VCaP (cell line): ENCODE data around the gene FAM170B.

Source experiments
- H3K27ac ChIP-seq: fragments of 450-650 bp; 2 replicates; pipeline ENCODE4 v1.5.1; 2017
- TF ChIP-seq, protein P1 (sequence below): fragments of 450-650 bp; conservative IDR thresholded peaks from 2 replicates; pipeline ENCODE4 v1.5.1; 2017; ENCODE audit warnings: mild to moderate bottlenecking, moderate library complexity

The FAM170B gene

DNA sequence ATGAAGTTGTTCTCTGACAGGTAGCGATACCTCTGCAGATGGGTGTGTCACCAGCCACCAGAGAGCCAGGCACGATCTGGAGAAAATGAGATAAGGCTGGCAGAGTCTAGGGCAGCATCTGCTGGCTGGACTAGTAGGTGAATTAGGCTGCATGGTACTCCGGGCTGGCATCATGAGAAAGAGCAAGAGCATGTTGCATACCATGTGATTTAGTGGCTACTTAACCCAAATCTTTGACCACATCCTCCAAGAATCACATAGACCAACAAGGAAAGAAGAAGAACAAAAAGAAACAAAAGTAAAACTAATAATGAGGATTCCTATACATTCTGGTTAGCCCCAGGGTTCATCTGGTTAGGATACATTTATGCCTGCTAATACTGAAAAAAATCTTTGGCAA, 23.4 kb upstream of the FAM170B start:
- H3K27ac ChIP-seq: no peak overlapping the region
- TF ChIP-seq, protein P1, sequence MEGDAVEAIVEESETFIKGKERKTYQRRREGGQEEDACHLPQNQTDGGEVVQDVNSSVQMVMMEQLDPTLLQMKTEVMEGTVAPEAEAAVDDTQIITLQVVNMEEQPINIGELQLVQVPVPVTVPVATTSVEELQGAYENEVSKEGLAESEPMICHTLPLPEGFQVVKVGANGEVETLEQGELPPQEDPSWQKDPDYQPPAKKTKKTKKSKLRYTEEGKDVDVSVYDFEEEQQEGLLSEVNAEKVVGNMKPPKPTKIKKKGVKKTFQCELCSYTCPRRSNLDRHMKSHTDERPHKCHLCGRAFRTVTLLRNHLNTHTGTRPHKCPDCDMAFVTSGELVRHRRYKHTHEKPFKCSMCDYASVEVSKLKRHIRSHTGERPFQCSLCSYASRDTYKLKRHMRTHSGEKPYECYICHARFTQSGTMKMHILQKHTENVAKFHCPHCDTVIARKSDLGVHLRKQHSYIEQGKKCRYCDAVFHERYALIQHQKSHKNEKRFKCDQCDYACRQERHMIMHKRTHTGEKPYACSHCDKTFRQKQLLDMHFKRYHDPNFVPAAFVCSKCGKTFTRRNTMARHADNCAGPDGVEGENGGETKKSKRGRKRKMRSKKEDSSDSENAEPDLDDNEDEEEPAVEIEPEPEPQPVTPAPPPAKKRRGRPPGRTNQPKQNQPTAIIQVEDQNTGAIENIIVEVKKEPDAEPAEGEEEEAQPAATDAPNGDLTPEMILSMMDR: no peak

DNA sequence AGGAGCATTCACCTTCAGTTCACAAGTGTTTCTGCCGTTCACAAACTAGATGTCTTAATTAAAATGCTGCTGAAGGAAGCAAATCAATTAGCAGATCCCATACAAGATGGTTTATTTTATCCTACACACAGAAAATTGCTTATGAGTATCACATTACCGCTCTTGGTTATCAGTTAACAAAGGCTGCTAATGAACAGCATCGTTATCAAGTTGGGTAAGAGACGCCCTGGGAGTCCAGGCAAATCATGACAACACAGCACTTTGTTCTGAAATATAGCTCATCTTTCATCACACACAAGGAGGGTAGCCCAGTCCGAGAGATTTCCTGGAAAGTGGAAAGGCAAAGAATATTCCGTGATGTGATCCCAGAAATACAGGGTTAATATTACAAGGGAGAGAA, 20.8 kb upstream of the FAM170B start:
- no peak overlapping the region for H3K27ac ChIP-seq

DNA sequence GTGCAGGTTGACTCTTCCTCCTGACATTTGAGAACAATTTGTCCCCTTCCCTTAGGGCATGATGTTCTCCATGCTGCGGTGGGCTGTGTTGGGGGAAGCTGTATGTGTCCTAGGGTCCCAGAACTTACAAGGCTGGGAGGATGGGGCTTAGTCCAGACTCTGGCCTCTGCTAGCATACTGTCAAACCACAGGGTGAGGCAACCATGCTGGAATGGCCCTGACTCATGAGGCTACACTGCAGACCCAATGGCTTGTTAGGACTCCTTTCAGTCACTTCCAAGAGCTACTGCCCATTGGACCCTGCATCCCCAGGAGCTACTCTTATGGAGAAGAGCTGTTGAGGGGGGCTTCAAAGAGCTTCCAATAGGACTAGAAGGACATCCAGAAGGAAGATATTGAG, 20.1 kb upstream of the FAM170B start:
- TF ChIP-seq, protein P1: no peak
- H3K27ac ChIP-seq: no peak overlapping the region

More for the DNA sequence above, 20.8 kb upstream of the FAM170B start:
- TF ChIP-seq, protein P1: no peak

DNA sequence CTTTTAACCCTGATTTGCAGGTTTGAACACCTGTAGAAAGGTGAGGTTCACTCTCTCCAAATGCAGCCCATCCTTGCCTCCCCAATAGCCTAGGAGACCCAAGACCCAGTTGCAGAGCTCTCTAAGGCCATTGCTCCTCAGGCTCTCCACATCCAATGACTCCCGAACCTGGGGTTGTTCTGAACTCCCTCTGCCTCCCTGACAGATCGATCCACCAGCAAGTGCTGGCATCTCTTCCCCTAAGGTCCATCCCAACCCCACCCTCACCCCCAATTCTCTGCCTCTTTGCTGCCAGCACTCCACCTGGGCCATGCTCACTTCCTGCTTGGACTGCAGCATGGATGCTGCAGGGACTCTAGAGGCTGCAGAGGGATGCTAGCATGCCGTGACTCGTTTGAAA, 19.3 kb upstream of the FAM170B start:
- TF ChIP-seq, protein P1: no peak
- no peak overlapping the region for H3K27ac ChIP-seq

DNA sequence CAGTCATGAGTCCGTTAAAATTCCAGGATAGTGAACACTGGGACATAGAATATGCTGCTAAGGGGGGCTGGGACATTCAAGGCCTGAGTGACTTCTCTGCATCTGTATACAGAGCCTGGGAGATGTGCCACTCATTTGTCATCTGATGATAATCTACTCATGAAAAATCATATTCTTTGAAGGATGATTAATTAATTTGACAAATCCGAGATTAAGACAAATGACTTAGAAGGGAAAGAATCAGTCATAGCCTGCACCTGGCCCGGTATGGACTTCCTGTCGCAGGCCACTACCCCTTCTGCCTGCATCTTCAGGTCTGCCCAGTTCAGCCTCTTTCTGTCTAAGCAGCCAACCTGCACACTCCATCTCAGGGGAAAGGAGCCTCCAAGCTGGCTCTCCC, 18.8 kb upstream of the FAM170B start:
- no peak overlapping the region for H3K27ac ChIP-seq
- TF ChIP-seq, protein P1: no peak

DNA sequence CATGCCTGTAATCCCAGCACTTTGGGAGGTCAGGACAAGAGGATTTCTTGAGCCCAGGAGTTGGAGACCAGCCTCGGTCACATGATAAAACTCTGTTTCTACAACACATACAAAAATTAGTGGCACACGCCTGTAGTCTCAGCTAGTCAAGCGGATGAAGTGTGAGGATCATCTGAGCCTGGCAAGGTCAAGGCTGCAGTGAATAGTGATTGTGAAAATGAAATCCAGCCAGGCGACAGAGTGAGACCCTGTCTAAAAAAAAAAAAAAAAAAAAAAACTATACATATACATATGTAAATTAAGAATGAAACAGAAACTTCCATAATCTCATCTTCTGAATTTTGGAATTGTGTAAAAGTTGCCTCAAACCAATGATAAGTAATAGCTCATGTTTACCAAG, 18.2 kb upstream of the FAM170B start:
- H3K27ac ChIP-seq: no peak overlapping the region
- TF ChIP-seq, protein P1: no peak

DNA sequence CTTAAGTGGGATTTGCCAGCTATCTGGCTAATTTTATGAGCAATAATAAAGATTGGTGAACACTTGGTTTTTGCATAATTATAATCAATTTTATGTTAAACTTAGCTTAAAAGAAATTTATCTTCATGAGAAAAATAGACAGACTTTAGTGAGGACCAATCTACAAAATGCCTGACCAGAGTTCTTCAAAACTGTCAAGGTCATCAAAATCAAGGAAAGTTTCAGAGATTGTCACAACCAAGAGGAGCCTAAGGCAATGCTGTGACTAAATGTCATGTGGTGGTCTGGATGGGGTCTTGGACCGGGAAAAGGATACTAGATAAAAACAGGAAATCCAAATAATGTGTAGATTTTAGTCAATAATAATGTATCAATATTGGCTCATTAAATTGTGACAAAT, 17.7 kb upstream of the FAM170B start:
- TF ChIP-seq, protein P1: no peak
- H3K27ac ChIP-seq: no peak overlapping the region

DNA sequence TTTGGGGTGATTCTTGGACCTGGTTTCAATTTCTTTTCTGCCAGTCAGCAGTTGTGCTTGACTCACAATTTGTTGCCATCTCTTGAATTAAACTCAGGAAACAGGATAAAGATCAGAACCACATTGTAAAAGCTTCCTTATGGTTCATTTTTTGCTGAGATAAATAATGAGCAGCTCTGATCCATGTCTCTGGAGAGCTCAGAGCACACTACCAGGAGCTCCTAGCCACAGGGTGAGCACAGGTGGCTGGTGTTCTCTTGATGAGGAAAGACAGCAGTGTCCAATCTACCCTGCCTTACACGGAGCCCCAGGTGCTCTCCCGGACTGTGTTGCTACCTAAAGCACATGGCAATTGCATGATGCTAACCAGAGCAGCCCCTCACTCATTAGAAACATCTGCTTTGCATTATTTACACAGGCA, 17.2 kb upstream of the FAM170B start:
- no peak overlapping the region for H3K27ac ChIP-seq
- TF ChIP-seq, protein P1: no peak
